Transverse colon (tissue), 4 donors: ENCODE data around the gene PARP6. TPM values are rescaled to one million over a fixed set of nuclear protein-coding genes. Genes with fewer than 3 reads are reported as not detected.
A peak's percentile ranks its signal among the peaks of the same experiment; 100 is the strongest.

Experiments used
- DNase-seq: peaks from one replicate; pipeline ENCODE4 v3.0.0-alpha.2; 2019
- H3K27ac ChIP-seq, 4 donors: fragments of 200-600 bp; sonication (generic); 2 replicates each; pipeline ENCODE4 v1.5.1; 2016 to 2018; ENCODE audit warnings: inconsistent platforms in 4 of 4
- H3K27me3 ChIP-seq: fragments of 200-600 bp; sonication (generic); 2 replicates; pipeline ENCODE4 v1.5.1; 2017; ENCODE audit warnings: inconsistent platforms
- H3K36me3 ChIP-seq, 4 donors: fragments of 200-600 bp; sonication (generic); 2 replicates each; pipeline ENCODE4 v1.5.1; 2017 to 2019; ENCODE audit warnings: inconsistent platforms in 4 of 4
- H3K4me1 ChIP-seq, 4 donors: fragments of 200-600 bp; sonication (generic); 2 replicates each; pipeline ENCODE4 v1.5.1; 2017 to 2020; ENCODE audit warnings: inconsistent platforms in 4 of 4
- H3K4me3 ChIP-seq, 4 donors: fragments of 200-600 bp; sonication (generic); 1 replicate in 1 of 4; 2 replicates in 3 of 4; pipeline versions ENCODE4 v1.5.1 to v1.6.1; 2017 to 2019; ENCODE audit warnings: inconsistent platforms in 4 of 4
- H3K9me3 ChIP-seq, 2 donors: fragments of 200-600 bp; sonication (generic); 2 replicates each; pipeline ENCODE4 v1.5.1; 2017 to 2019; ENCODE audit warnings: inconsistent platforms in 2 of 2
- EP300 ChIP-seq: sonication (generic); formaldehyde crosslinking; IDR thresholded peaks from one replicate; pipeline ENCODE4 v1.6.1; 2017; ENCODE audit warnings: antibody characterized with exemption, low read depth
- POLR2A ChIP-seq: fragments of 450-650 bp; IDR thresholded peaks from one replicate; pipeline ENCODE4 v1.6.1; 2016; ENCODE audit warnings: antibody characterized with exemption, mild to moderate bottlenecking, moderate library complexity
- POLR2AphosphoS5 ChIP-seq, 3 donors: sonication (generic); formaldehyde crosslinking; IDR thresholded peaks; one replicate each; pipeline ENCODE4 v1.6.1; 2016; ENCODE audit warnings: antibody characterized with exemption in 3 of 3
- WGBS, 2 donors: methylation state at CpG; one replicate each; pipeline ENCODE4 v1.1.5; 2018; ENCODE audit warnings: low coverage in 1 of 2; 5-methylcytosine and 5-hydroxymethylcytosine counted together
- in situ Hi-C, 4 donors: fragments of 200-750 bp; cut with MboI; loops; one replicate each; pipeline versions ENCODE4 v1.15.0 to v1.15.1; 2017; ENCODE audit warnings: low sequenced_read_pairs in 3 of 4, low pct_ligation_motif_present in 1 of 4, low pct_unique_long_range_greater_than_20kb in 1 of 4
- intact Hi-C: fragments of 100-400 bp; cut with DNase I; formaldehyde crosslinking; loops from one replicate; pipeline ENCODE4 v1.15.1; 2023; ENCODE audit warnings: low total_unique reads
- total RNA-seq, 4 donors: library from RNA; depleted of rRNA; stranded (reverse); fragments of >200 nt; gene quantifications; one replicate each; pipeline ENCODE4 v1.1.0, GENCODE V29; 2016
- TF ChIP-seq, protein P1 (sequence below), 5 experiments: fragments of 200-600 bp in 3 of 5; fragments of 450-650 bp in 2 of 5; sonication (generic) in 3 of 5; IDR thresholded peaks; 1 replicate in 2 of 5; 2 replicates in 3 of 5; pipeline ENCODE4 v1.5.1; 2016 to 2017; ENCODE audit warnings: antibody characterized with exemption in 5 of 5, inconsistent platforms in 3 of 5, mild to moderate bottlenecking in 2 of 5, moderate library complexity in 1 of 5

The PARP6 gene, protein sequence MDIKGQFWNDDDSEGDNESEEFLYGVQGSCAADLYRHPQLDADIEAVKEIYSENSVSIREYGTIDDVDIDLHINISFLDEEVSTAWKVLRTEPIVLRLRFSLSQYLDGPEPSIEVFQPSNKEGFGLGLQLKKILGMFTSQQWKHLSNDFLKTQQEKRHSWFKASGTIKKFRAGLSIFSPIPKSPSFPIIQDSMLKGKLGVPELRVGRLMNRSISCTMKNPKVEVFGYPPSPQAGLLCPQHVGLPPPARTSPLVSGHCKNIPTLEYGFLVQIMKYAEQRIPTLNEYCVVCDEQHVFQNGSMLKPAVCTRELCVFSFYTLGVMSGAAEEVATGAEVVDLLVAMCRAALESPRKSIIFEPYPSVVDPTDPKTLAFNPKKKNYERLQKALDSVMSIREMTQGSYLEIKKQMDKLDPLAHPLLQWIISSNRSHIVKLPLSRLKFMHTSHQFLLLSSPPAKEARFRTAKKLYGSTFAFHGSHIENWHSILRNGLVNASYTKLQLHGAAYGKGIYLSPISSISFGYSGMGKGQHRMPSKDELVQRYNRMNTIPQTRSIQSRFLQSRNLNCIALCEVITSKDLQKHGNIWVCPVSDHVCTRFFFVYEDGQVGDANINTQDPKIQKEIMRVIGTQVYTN
- 100 to 1,000 TPM in 1 of 4 donors, 10 to 100 TPM in 3; 44.1 to 152 (median 57.9) TPM for total RNA-seq

DNA sequence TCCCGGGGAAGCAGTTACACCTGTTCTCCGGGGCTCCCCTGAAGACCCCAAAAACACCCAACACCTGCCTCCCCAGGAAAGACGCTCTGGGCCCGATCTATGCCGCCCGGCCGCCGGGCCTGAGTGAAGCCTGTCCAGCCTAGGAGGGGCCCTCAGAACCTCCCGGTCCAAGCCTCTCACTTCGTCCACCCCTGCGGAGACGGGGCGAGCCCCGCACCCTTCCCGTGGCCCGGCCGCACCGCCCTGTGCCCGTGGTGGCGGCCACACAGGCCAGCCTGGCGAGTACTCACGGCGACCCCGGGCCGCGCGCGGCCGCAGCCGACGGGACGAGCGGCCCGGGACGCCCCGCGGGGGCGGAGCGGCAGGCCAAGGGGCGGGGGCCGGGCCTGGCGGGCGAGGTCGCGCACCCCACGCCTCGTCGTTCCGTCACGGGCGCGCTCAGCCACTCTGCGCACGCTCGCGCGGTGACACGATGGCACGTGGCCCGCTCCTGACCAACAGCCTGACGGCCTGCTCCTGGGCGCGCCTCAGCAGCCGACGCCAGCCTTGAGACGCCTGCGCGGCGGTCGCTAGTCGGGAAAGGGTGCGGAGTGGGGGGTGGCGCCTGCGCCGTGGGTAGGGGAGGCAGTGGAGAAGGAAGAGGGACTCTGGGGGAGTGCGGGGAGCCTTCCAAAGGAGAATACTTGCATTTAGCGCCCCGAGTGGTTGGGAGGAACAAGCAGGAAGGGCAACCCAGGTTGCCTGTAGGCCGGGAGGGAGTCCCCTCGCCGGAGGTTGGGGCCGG lies at the start of gene PARP6:
TSS of gene PARP6 (minus strand) at position 342 of the 784 bp plus-strand sequence. CDS start 5,077 bp downstream, outside the sequence.
- Histone ChIP-seq H3K4me3 (peak within 1 kb of the TSS; percentile 76 to 95 (median 84)), H3K9me3 (no peaks in the 10 kb centered on the region), H3K36me3 (no peaks in the 10 kb centered on the region), H3K27me3 (no peaks in the 10 kb centered on the region), H3K27ac (peak within 1 kb of the TSS; percentile 89 to 94 (median 92)), H3K4me1 (peaks cover 4 to 24% (median 10%) of the 10 kb centered on the region in 4 donors)
- in situ Hi-C loops (loop anchor here in 1 of 4 donors (10.0 kb wide), 1 partner anchor 68 kb away; no protein-coding TSS in a partner anchor), intact Hi-C loops (loop anchor here (2.0 kb wide), 1 partner anchor 42 kb away; the partner anchor contains the start of gene PKM)
- DNase-seq, result peak; percentile 98
- TF ChIP-seq POLR2A (peak; percentile 51), EP300 (no peak), POLR2AphosphoS5 (IDR thresholded peaks at IDR 0.05) (peak in 2 of 3 donors; percentile 75 to 85)
- TF ChIP-seq, protein P1, sequence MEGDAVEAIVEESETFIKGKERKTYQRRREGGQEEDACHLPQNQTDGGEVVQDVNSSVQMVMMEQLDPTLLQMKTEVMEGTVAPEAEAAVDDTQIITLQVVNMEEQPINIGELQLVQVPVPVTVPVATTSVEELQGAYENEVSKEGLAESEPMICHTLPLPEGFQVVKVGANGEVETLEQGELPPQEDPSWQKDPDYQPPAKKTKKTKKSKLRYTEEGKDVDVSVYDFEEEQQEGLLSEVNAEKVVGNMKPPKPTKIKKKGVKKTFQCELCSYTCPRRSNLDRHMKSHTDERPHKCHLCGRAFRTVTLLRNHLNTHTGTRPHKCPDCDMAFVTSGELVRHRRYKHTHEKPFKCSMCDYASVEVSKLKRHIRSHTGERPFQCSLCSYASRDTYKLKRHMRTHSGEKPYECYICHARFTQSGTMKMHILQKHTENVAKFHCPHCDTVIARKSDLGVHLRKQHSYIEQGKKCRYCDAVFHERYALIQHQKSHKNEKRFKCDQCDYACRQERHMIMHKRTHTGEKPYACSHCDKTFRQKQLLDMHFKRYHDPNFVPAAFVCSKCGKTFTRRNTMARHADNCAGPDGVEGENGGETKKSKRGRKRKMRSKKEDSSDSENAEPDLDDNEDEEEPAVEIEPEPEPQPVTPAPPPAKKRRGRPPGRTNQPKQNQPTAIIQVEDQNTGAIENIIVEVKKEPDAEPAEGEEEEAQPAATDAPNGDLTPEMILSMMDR (IDR thresholded peaks at IDR 0.05), result peak; percentile 49 to 71 (median 59)
- 2% methylated on average over 34 of the region's 82 CpGs; no CpG with 5 or more reads in 1 of the 2 donors for WGBS, 2 donors

DNA sequence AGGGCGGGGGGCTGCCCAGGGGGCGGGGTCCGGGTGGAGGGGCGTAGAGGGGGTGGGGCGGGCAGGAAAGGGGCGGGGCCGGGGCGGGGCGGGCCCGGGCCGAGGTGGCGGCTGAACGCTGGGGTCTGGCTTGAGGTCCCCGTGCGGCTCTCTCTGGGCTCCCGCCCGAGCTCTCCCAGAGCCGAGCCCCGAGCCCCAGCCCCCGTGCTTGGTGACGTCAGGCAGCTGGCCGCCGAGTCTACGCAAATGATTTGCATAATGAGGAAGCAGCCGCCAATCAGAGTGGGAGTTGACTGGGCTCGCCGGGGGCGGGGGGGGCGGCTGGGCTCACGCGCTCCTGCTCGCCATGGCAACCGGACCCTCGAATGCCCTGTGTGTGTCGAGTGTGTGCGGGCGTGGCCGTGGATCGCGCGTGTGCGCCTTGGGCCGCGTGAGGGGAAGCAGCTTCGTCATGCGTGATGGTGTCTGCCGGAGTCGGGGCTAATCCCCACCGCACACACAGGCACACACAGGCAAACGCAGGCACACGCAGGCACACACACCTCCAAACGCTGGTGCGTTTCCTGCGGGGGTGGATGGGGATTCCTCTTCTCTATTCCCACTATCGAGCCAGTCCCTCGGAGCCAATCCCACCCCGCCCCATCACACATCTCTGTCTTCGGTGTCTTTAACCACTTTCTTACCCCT lies 47.8 kb upstream of the PARP6 start, which contains the start of gene CELF6:
TSS of gene CELF6 (minus strand) at position 173 of the 687 bp plus-strand sequence. CDS start 283 bp downstream, outside the sequence.
- 1% methylated on average over 14 of the region's 58 CpGs; no CpG with 5 or more reads in 1 of the 2 donors for WGBS, 2 donors
- intact Hi-C loops (no loop called here), in situ Hi-C loops (no loop called here)
- Histone ChIP-seq H3K27me3 (no peaks in the 10 kb centered on the region), H3K36me3 (no peaks in the 10 kb centered on the region), H3K9me3 (no peaks in the 10 kb centered on the region), H3K4me1 (peaks cover 0 to 14% (median 12%) of the 10 kb centered on the region in 4 donors), H3K4me3 (peak within 1 kb of the TSS; percentile 20 to 62 (median 44)), H3K27ac (no peak within 1 kb of the TSS)
- TF ChIP-seq, protein P1 (IDR thresholded peaks at IDR 0.05), result no peak
- TF ChIP-seq EP300 (no peak), POLR2A (no peak), POLR2AphosphoS5 (IDR thresholded peaks at IDR 0.05) (no peak)
- peak; percentile 79 for DNase-seq

DNA sequence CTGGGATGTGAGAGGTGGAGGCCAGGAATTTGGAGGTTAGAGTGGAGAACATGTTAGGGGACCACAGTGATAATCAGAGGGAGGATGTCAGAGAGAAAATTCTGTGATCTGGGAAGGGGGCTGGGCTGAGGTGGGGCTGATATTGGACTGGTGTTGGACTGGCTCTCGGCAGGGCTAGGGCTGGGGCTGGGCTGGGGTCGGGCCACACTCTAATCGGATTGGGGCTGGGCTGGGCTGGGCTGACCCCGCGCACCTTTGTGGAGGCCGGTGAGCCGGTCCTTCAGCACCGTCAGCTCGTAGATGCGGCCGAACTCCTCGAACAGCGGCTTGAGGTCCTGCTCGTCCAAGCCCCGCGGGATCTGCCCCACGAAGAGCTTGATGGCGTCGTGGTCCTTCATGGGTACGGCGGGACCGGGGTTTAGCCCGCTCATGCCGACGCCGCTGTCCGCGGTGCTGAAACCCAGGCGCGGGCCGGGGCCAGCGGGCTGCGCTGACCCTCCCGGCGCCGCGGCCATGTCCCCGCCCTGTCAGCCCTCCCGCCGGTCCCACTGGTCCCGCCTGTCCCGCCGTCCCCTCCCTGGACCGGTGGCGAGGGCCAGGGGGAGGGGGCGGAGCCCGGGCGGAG lies 47.1 kb upstream of the PARP6 start:
- 57% methylated on average over 12 of the region's 48 CpGs; no CpG with 5 or more reads in 1 of the 2 donors for WGBS, 2 donors
- H3K36me3 ChIP-seq, result no peaks in the 10 kb centered on the region
- no peaks in the 10 kb centered on the region for H3K27me3 ChIP-seq
- H3K4me1 ChIP-seq, result peaks cover 0 to 14% (median 12%) of the 10 kb centered on the region in 4 donors
- H3K27ac ChIP-seq, result no peak overlapping the region
- H3K4me3 ChIP-seq, result peak overlapping the region in 3 of 4 donors; percentile 38 to 62 (median 50)
- in situ Hi-C loops, result no loop called here
- intact Hi-C loops, result no loop called here
- H3K9me3 ChIP-seq, result no peaks in the 10 kb centered on the region
- DNase-seq, result peak; percentile 58
- TF ChIP-seq POLR2A (no peak), POLR2AphosphoS5 (IDR thresholded peaks at IDR 0.05) (no peak), EP300 (no peak)
- TF ChIP-seq, protein P1 (IDR thresholded peaks at IDR 0.05), result no peak
